Measurements from ENCODE around the gene PSORS1C1. TPM values are rescaled to one million over a fixed set of nuclear protein-coding genes. Genes with fewer than 3 reads are reported as not detected.
"Not testable (repeated sequence)": the region's sequence is repeated elsewhere in the genome, so short reads cannot be mapped to it uniquely, and the experiment has no call there.

PSORS1C1 gene
- total RNA-seq, 1 donor from 2014 or later: 0.45 TPM

DNA sequence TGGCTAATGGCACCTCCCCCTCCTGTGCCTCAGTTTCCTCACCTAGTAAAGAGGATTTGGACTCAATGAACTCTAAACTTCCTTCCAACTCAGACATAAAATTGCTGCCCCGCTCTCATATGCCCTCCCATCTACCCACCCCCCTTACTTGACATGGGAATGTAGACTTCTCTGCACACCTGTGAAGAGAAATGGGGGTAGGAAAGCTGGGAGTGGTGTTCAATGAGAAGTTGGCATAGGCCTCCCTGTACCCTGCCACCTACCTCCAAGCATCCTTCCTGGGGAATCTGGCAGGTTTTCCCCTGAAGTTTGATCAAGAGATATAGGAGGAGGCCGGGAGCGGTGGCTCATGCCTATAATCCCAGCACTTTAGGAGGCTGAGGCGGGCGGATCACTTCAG, 59.8 kb downstream of the PSORS1C1 start:
- DNase-seq (ENCODE audit: low spot score): no peak

DNA sequence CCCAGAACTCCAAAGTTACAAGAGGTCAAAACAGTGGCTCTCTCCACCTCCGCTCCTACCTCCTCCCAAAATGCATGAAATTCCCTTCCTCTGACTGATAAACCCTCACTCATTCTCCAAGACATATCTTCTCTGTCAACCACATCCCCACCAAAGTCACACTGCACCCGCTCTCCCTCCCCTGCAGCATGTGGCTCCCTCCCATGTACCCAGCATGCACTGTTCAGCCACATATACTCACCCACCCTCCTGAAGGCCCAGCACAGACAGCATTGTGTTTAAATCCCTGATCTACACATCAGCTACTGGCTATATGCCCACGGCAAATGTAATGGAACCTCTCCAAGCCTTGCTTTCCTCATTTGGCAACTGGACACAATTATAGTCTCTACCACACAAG, 61.4 kb downstream of the PSORS1C1 start:
- no peak for DNase-seq (ENCODE audit: low spot score)

GRCh38 chr6:31178143-31179041, 63.8 kb downstream of the PSORS1C1 start:
- DNase-seq (ENCODE audit: low spot score): no peak

GRCh38 chr6:31179042-31179386, 64.4 kb downstream of the PSORS1C1 start:
- DNase-seq (ENCODE audit: low spot score): no peak

- no peak for DNase-seq (ENCODE audit: low spot score)
These were observed 65.3 kb downstream of the PSORS1C1 start for GRCh38 chr6:31179896-31180295.

- DNase-seq (ENCODE audit: low spot score): no peak
These were observed 65.9 kb downstream of the PSORS1C1 start for GRCh38 chr6:31180500-31180899.

DNA sequence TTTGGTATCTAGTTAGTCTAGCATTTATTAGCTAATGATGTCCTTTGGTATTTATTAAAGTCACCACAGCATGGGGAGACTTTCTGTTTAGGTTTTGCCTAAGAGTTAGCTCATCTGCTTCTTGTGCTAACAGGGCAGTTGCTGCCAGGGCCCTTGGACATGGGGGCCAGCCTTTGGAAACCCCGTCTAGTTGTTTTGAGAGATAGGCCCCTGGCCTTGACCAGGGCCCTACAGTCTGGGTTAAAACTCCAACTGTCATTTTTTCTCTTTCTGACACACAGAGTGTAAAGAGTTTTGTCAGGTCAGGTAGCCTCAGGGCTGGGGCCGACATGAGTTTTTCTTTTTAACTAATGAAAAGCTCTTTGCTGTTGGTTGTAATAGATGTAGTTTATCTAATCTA, 68.7 kb downstream of the PSORS1C1 start:
- not testable (repeated sequence) for DNase-seq (ENCODE audit: low spot score)

DNA sequence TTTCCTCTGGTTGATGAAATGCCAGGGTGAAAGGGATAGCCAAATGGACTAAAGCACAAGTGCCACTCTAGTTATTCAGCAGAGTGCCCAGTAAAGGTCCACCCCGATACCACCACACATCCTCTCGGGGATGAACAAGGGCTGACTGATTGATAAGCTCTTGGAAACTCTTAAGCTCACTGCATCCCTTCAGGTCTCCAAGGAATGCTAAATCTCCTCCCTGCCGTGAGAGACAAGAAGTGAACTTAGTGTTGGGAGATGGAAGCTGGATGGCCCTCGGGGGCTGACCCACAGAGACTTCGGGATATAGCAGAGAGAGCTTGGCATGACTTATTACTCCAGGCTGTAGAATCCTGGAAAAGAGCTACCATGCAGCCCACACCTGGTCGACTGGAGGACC, 69.3 kb downstream of the PSORS1C1 start:
- DNase-seq (ENCODE audit: low spot score): not testable (repeated sequence)

- not testable (repeated sequence) for DNase-seq (ENCODE audit: low spot score)
These were observed 71.1 kb downstream of the PSORS1C1 start for GRCh38 chr6:31185695-31186051.

GRCh38 chr6:31186052-31186734, 71.6 kb downstream of the PSORS1C1 start:
- no peak for DNase-seq (ENCODE audit: low spot score)

DNA sequence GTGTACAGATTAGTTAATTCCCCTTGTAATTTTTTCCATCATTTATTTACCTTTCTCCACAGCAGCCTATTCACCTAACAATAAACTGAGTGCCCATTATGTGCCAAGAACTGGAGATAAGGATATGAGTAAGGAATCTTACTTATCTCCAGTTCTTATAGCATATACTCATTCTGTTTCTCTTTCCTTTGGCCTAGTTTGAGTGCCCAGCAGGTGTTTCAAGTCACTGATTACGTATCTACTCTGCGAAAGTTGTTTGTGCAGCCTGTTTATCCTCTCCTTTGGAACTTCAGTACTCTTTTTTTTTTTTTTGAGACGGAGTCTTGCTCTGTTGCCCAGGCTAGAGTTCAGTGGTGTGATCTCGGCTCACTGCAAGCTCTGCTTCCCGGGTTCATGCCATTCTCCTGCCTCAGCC, 73.2 kb downstream of the PSORS1C1 start:
- DNase-seq (ENCODE audit: low spot score): no peak

DNA sequence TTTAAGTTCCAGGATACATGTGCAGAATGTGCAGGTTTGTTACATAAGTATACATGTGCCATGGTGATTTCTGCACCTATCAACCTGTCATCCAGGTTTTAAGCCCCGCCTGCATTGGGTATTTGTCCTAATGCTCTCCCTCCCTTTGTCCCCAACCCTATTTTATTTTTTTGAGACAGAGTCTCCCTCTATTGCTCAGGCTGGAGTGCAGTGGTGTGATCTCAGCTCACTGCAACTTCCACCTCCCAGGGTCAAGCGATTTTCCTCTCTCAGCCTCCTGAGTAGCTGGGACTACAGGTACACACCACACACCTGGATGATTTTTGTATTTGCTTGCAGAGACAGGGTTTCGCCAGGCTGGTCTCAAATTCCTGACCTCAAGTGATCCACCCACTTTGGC, 74.6 kb downstream of the PSORS1C1 start:
- not testable (repeated sequence) for DNase-seq (ENCODE audit: low spot score)

Other genes starting within 250 kb of the PSORS1C1 start
- gene DDR1, start 230.3 kb upstream of the PSORS1C1 start, total RNA-seq: 82.1 TPM
- 44.4 TPM for gene GTF2H4, start 206.6 kb upstream of the PSORS1C1 start, total RNA-seq
- 23.5 TPM for gene VARS2, start 200.6 kb upstream of the PSORS1C1 start, total RNA-seq
- not detected for gene SFTA2, start 182.6 kb upstream of the PSORS1C1 start, total RNA-seq
- gene MUCL3, start 173.8 kb upstream of the PSORS1C1 start, total RNA-seq: not detected
- not detected for gene MUC21, start 131.1 kb upstream of the PSORS1C1 start, total RNA-seq
- gene MUC22, start 104.3 kb upstream of the PSORS1C1 start, total RNA-seq: not detected
- gene C6orf15, start 2.2 kb upstream of the PSORS1C1 start, total RNA-seq: not detected
- not detected for gene CDSN, start 5.6 kb downstream of the PSORS1C1 start, total RNA-seq
- not detected for gene PSORS1C2, start 24.3 kb downstream of the PSORS1C1 start, total RNA-seq
- gene CCHCR1, start 43.0 kb downstream of the PSORS1C1 start, total RNA-seq: 8.4 TPM
- gene TCF19, start 43.8 kb downstream of the PSORS1C1 start, total RNA-seq: 2.1 TPM
- gene POU5F1, start 55.9 kb downstream of the PSORS1C1 start, total RNA-seq: 0.93 TPM
- gene HLA-C, start 157.3 kb downstream of the PSORS1C1 start, total RNA-seq: 425 TPM
- gene HLA-B, start 242.4 kb downstream of the PSORS1C1 start, total RNA-seq: 914 TPM